ENCODE data around the gene MAPK14.

The MAPK14 gene

DNA sequence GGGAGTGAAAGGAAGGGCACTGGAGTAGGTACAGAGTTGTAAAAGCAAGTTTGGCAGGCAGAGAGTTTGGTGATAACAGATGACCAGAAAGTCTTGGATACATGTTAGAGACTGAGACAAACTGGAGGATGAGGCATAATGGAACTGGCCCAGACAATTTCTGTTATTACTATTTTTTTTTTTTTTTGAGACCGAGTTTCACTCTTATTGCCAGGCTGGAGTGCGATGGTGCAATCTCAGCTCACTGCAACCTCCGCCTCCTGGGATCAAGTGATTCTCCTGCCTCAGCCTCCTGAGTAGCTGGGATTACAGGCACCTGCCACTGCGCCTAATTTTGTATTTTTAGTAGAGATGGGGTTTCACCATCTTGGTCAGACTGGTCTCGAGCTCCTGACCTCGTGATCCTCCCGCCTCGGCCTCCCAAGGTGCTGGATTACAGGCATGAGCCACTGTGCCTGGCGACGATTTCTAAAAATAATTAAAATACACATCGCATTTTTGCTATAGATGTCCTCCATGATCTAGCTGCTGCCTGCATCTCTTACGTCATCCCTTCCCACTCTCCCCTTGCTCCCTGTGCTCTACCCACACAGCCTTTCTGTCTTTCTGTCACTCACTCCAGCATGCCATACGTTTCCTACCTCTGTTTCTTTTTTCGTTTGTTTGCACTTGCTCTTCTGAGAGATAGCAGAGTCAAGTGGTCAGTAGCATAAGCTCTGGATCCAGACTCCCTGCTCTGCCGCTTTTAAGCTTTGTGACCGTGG, 23.5 kb downstream of the MAPK14 start:
- Mint-ChIP-seq H3K36me3 (ENCODE audit: low read depth) (peaks cover 23% of the 10 kb centered on the region), H3K27ac (no peak overlapping the region), H3K4me1 (ENCODE audit: low read depth) (peaks cover 21% of the 10 kb centered on the region), H3K4me3 (no peak overlapping the region), H3K27me3 (no peaks in the 10 kb centered on the region), H3K9me3 (no peaks in the 10 kb centered on the region)
- no peak for DNase-seq

DNA sequence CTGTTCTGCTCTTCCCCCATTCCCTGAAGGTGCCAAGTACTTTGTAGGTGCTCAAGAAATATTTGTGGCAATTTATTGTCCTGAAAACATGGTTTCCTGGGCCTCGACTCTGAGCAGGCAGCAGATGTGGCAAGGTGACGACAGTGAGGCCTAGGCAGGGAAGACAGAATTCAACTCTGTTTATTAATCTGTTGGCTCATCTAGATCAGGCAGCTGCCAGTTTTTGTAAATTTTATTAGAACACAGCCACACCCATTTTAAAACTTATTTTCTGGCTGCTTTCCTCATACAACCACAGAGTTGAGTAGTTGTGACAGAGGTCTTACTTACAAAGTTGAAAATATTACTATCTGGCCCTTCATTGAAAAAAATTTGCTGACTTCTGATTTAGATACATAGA, 24.5 kb downstream of the MAPK14 start:
- no peaks in the 10 kb centered on the region for H3K27me3 Mint-ChIP-seq
- peaks cover 22% of the 10 kb centered on the region for H3K4me1 Mint-ChIP-seq (ENCODE audit: low read depth)
- peaks cover 27% of the 10 kb centered on the region for H3K36me3 Mint-ChIP-seq (ENCODE audit: low read depth)
- no peak for DNase-seq
- no peaks in the 10 kb centered on the region for H3K9me3 Mint-ChIP-seq
- no peak overlapping the region for H3K4me3 Mint-ChIP-seq
- H3K27ac Mint-ChIP-seq = no peak overlapping the region

DNA sequence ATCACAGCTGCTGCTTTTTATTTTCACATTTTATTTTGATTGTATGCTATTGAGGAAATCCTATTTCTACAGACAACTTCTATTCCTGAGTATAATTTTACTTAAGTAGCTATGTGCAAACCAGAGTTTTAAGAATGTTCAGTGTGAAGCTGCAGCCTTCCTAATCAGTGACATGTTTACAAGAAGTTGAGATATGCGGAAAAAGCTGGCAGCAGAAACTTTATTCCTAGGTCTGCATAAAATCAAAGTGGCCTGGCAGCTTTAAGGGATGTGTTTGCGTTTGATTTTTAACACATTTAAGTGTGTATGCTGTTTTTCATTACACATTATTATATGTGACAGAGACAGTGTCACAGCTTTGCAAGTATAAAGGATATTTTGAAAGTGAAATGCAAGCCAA, 26.3 kb downstream of the MAPK14 start:
- no peak for DNase-seq
- peaks cover 22% of the 10 kb centered on the region for H3K4me1 Mint-ChIP-seq (ENCODE audit: low read depth)
- H3K27me3 Mint-ChIP-seq = no peaks in the 10 kb centered on the region
- no peak overlapping the region for H3K4me3 Mint-ChIP-seq
- no peaks in the 10 kb centered on the region for H3K9me3 Mint-ChIP-seq
- no peak overlapping the region for H3K27ac Mint-ChIP-seq
- peaks cover 38% of the 10 kb centered on the region for H3K36me3 Mint-ChIP-seq (ENCODE audit: low read depth)

DNA sequence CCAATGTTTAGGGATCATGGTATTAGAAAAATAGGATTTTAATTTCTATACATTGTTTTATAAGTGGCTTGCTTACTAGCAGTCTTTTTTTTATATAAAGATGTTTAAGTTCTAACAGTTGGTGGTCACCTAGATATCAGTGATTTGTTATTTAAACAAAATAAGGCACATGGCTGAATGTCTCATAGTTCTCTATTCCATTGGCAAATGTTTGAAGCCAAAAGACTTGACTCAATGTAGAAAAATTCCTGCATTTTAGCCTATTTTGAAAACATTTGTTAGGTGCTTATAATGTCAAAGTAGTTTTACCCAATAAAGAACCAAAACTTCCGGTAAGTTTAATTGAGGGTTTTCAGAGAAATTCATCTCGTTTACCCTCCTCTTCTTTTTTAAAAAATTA, 26.8 kb downstream of the MAPK14 start:
- Mint-ChIP-seq H3K4me1 (ENCODE audit: low read depth) (peaks cover 24% of the 10 kb centered on the region), H3K9me3 (no peaks in the 10 kb centered on the region), H3K27ac (no peak overlapping the region), H3K4me3 (no peak overlapping the region), H3K27me3 (no peaks in the 10 kb centered on the region), H3K36me3 (ENCODE audit: low read depth) (peaks cover 41% of the 10 kb centered on the region)
- no peak for DNase-seq

DNA sequence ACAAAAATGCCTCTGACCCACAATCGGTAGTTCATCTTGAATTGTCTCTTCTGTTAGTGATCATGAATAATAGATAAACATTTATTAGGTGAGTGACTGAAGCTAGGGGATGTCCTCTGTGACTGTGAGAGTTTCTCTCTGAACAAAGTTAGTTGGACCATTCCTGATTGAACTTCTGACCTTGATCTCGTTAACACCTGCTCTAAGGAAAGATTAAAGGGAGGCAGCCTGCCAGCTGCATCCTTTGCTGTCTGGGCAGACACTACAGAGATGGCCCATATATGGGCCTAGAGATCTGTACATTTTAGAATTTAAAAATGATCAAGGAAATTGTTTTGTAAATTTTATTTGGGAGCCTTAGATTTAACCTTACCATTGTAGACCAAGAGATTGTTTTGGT, 27.3 kb downstream of the MAPK14 start:
- Mint-ChIP-seq H3K9me3 (no peaks in the 10 kb centered on the region), H3K4me3 (no peak overlapping the region), H3K27me3 (no peaks in the 10 kb centered on the region), H3K4me1 (ENCODE audit: low read depth) (peaks cover 24% of the 10 kb centered on the region), H3K27ac (peak overlapping the region; percentile 47), H3K36me3 (ENCODE audit: low read depth) (peaks cover 46% of the 10 kb centered on the region)
- DNase-seq = no peak

DNA sequence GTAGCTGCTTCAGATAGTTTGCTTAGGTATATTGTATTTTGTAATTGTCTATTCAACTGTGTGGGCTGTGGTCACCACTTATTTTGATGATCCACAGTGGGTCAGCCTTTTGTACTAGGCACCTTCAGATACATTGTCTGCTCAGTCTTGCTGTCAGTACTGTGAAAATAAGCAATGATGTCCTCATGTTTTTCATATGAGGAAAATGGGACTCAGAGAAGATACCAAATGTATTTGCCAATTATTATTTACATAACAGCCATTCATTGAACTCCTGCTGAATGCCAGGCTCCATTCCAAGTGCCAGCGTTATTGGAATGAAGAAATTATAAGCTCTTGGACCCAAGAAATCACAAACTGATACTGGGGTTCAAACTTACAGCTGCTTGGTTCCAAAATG, 28.6 kb downstream of the MAPK14 start:
- no peak overlapping the region for H3K27ac Mint-ChIP-seq
- H3K27me3 Mint-ChIP-seq = no peaks in the 10 kb centered on the region
- H3K4me3 Mint-ChIP-seq = no peak overlapping the region
- H3K36me3 Mint-ChIP-seq (ENCODE audit: low read depth) = peaks cover 59% of the 10 kb centered on the region
- H3K9me3 Mint-ChIP-seq = no peaks in the 10 kb centered on the region
- H3K4me1 Mint-ChIP-seq (ENCODE audit: low read depth) = peaks cover 26% of the 10 kb centered on the region
- DNase-seq = no peak

DNA sequence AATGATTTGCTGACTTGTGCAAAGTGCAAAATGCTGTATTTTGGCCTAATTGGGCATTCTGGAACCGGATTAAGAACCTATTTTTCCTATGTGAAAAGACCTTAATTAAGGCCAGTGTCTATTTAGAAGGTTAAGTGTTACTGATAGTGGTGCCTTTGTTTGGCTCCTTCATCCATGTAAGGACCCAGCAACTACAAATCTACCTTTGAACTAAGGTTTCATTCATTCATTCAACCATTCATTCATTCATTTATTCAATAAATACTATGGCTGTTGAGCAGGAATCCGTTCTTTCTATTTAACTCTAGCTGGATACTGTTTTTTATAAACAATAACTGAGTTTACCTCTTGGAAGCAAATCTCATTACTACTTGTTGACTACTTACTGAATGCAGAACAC, 33.6 kb downstream of the MAPK14 start:
- H3K9me3 Mint-ChIP-seq = no peaks in the 10 kb centered on the region
- peaks cover 66% of the 10 kb centered on the region for H3K36me3 Mint-ChIP-seq (ENCODE audit: low read depth)
- peaks cover 46% of the 10 kb centered on the region for H3K4me1 Mint-ChIP-seq (ENCODE audit: low read depth)
- no peaks in the 10 kb centered on the region for H3K27me3 Mint-ChIP-seq
- DNase-seq = no peak
- no peak overlapping the region for H3K4me3 Mint-ChIP-seq
- no peak overlapping the region for H3K27ac Mint-ChIP-seq

DNA sequence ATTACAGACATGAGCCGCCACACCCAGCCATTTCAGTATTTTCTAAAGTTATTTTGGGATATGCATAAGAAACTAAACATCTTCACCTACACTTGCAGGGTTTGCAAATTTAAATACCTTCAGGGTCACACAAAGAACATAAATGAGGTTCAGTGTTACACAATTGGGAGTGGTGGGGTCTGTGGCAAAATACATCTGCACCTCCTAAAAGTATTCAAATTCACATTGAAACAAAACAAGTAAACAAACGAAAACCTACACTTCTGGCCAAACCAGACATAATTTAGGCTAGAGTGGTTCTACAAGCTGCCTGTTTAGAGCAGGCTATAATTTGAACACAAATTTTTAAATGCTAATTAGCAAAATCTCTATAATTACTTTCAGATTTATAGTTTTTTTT, 34.6 kb downstream of the MAPK14 start:
- H3K9me3 Mint-ChIP-seq = no peaks in the 10 kb centered on the region
- H3K36me3 Mint-ChIP-seq (ENCODE audit: low read depth) = peaks cover 66% of the 10 kb centered on the region
- peaks cover 49% of the 10 kb centered on the region for H3K4me1 Mint-ChIP-seq (ENCODE audit: low read depth)
- no peak overlapping the region for H3K4me3 Mint-ChIP-seq
- H3K27me3 Mint-ChIP-seq = no peaks in the 10 kb centered on the region
- no peak overlapping the region for H3K27ac Mint-ChIP-seq
- DNase-seq = no peak

DNA sequence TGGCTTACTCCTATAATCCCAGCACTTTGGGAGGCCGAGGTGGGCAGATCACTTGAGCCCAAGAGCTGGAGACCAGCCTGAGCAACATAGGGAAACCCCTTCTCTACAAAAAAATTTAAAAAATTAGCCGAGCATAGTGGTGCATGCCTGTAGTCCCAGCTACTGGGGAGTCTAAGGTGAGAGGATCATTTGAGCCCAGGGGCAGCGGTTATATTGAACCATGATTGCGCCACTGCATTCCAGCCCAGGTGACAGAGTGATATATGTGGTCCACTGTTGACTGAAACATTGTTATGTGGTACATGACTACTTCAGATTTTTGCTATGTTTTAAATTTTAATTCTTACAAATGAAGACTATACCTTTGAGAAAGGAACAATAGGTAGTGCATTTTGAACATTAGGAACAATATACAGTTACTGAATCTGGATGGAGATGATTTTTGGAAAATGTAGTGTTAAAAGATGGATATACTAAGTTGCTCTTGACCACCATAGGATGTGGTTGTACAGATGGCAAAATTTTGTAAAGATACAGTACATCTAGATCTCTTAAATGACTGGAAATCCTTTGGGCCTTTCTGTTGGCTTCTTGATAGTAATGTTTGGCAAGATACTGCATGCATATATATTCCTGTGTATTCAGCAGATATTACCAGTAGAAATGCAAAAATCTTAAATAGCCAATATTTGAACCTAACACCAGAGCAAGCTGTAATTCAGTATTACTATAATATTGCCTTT, 35.9 kb downstream of the MAPK14 start:
- no peaks in the 10 kb centered on the region for H3K27me3 Mint-ChIP-seq
- H3K4me3 Mint-ChIP-seq = no peak overlapping the region
- peaks cover 57% of the 10 kb centered on the region for H3K36me3 Mint-ChIP-seq (ENCODE audit: low read depth)
- H3K27ac Mint-ChIP-seq = no peak overlapping the region
- H3K4me1 Mint-ChIP-seq (ENCODE audit: low read depth) = peaks cover 59% of the 10 kb centered on the region
- H3K9me3 Mint-ChIP-seq = no peaks in the 10 kb centered on the region
- DNase-seq = no peak

DNA sequence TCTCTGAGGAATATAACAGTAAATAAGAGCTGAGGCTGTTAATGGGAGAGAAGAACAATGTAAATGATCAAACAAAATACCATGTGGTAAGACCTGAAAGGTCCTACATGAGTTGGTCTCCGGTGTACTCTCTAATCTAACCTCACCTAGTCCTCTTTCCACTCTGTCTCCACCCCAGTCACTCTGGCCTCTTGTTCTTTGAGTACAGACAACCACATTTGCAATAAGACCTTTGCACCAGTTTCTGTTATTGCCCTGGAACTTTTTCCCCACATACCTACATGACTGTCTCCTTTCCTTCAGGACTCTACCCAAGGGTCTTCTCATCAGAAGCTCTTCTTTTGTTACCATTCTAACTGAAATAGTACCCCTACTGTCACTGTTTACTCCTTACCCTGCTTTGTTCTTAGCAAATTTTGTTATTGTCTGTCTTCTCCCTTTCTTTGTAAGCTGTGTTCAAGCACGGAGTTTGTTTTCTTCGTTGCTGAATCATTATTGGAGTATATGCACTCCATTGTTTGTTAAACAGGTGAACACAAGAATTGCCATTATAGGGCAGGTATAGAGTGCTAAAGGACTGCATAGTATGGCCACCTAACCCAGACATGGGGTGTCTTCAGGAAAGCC, 37.3 kb downstream of the MAPK14 start:
- peaks cover 63% of the 10 kb centered on the region for H3K4me1 Mint-ChIP-seq (ENCODE audit: low read depth)
- no peaks in the 10 kb centered on the region for H3K9me3 Mint-ChIP-seq
- H3K27ac Mint-ChIP-seq = peak overlapping the region; percentile 56
- no peak for DNase-seq
- H3K4me3 Mint-ChIP-seq = no peak overlapping the region
- no peaks in the 10 kb centered on the region for H3K27me3 Mint-ChIP-seq
- peaks cover 47% of the 10 kb centered on the region for H3K36me3 Mint-ChIP-seq (ENCODE audit: low read depth)

DNA sequence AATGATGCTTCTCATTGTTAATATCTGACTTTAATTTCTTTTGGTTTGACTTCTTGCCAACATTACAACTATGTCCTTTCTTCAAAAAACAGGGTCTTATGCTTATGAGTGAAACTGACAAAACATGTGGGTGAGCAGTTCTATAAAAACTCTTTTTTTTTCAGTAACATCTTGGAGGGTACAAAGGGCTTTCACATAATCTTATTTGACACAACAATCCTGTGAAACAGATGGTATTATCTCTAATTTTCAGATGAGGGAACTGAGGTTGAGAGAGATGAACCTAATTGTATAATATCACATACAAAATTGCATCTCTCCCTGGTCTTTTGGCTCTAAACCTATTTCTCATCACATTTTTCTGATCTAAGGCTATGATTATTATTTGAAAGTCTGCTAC, 38.3 kb downstream of the MAPK14 start:
- H3K27ac Mint-ChIP-seq = peak overlapping the region; percentile 7

DNA sequence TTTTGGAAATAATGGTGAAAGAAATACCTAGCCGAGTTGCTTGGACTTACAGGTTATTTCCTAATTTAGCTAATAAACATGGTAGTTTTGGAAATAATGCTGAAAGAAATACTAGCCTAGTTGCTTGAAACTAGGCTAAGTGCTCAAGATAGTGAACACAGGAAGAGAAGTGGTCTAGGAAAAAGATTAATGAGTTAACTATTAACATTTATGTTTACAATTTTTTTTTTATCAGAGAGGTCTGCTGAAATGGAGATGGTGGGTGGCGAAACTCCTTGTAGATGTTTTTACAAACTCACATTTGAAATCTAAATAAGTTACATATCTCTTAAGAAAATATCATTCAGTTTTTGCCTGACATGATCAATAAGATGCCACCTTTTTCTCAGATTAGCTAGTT, 39.2 kb downstream of the MAPK14 start:
- H3K4me3 Mint-ChIP-seq = no peak overlapping the region
- no peaks in the 10 kb centered on the region for H3K9me3 Mint-ChIP-seq
- H3K4me1 Mint-ChIP-seq (ENCODE audit: low read depth) = peaks cover 67% of the 10 kb centered on the region

More for the DNA sequence above, 38.3 kb downstream of the MAPK14 start:
- Mint-ChIP-seq H3K4me1 (ENCODE audit: low read depth) (peaks cover 68% of the 10 kb centered on the region), H3K4me3 (no peak overlapping the region), H3K36me3 (ENCODE audit: low read depth) (peaks cover 37% of the 10 kb centered on the region), H3K9me3 (no peaks in the 10 kb centered on the region), H3K27me3 (no peaks in the 10 kb centered on the region)
- DNase-seq = no peak

DNA sequence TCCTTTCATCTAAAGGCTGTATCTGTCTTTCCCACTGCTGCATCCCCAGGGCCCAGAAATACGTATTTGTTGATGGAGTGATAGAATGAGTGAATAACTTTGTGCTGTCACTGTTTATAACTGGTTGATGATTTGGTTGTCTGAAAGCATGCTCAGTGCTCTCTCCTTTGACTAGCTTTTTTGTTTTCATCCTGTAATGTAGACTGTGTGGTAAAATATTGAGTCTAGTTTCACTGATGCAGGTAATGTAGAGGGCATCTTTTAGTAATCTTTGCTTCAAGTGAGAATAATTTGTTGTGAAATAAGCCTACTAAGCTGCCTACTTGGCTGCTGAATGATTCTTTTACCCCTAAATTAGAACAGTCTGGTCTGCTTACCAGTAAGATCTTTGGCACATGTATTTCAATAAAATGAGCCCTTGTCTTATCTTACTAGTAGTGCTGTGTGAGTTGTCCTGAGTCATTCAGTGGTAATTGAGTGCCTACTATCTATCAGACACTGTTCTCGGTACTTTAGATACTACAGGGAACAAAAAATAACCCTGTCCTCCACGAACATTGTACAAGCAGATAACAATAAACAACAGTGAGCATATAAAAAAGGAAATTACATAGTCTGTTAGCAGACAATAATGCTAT, 39.9 kb downstream of the MAPK14 start:
- no peaks in the 10 kb centered on the region for H3K9me3 Mint-ChIP-seq
- H3K4me3 Mint-ChIP-seq = no peak overlapping the region
- peaks cover 27% of the 10 kb centered on the region for H3K36me3 Mint-ChIP-seq (ENCODE audit: low read depth)

More for the DNA sequence above, 39.2 kb downstream of the MAPK14 start:
- H3K27me3 Mint-ChIP-seq = no peaks in the 10 kb centered on the region
- H3K27ac Mint-ChIP-seq = peak overlapping the region; percentile 7
- H3K36me3 Mint-ChIP-seq (ENCODE audit: low read depth) = peaks cover 29% of the 10 kb centered on the region
- no peak for DNase-seq

DNA sequence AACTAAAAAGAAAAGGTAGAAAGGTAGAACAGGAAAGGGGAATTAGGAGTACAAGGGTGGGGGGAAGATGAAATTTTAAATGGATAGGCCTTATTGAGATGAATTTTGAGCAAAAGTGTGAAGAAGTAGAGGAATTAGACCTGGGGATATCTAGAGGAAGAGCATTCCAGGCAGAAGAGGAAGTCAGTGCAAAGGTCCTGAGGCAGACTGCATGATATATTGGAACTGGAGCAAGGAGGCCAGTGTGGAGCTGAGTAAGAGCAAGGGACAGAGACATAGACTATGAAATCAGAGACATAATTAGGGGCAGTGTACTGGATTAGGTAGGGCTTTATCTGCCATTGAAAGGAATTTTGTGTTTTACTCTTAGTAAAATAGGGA, 40.4 kb downstream of the MAPK14 start:
- no peak overlapping the region for H3K4me3 Mint-ChIP-seq
- H3K4me1 Mint-ChIP-seq (ENCODE audit: low read depth) = peaks cover 70% of the 10 kb centered on the region
- H3K9me3 Mint-ChIP-seq = no peaks in the 10 kb centered on the region
- no peak for DNase-seq
- H3K36me3 Mint-ChIP-seq (ENCODE audit: low read depth) = peaks cover 28% of the 10 kb centered on the region
- no peaks in the 10 kb centered on the region for H3K27me3 Mint-ChIP-seq
- no peak overlapping the region for H3K27ac Mint-ChIP-seq

More for the DNA sequence above, 39.9 kb downstream of the MAPK14 start:
- H3K27me3 Mint-ChIP-seq = no peaks in the 10 kb centered on the region
- H3K4me1 Mint-ChIP-seq (ENCODE audit: low read depth) = peaks cover 70% of the 10 kb centered on the region
- H3K27ac Mint-ChIP-seq = peak overlapping the region; percentile 32
- DNase-seq = no peak

All from activated T-cell treated with anti-CD3 and anti-CD28 coated beads, Interleukin-2, amount 50 U/mL, for 24 hours (primary cell).